Heart left ventricle (tissue), 16 donors: ENCODE data around the gene GTF3C1. TPM values are rescaled to one million over a fixed set of nuclear protein-coding genes. Genes with fewer than 3 reads are reported as not detected.

ENCODE experiments used
- ATAC-seq, 4 donors: fragments of 200-7000 bp; cut with Tn5 transposase; one replicate each; pipeline ENCODE4 v1.9.1; 2020 to 2022; ENCODE audit warnings: moderate library complexity in 4 of 4, mild to moderate bottlenecking in 3 of 4, moderate number of reproducible peaks in 1 of 4
- DNase-seq, 5 donors: peaks; one replicate each; pipeline ENCODE4 v3.0.0-alpha.2; 2020
- H3K27ac ChIP-seq, 12 donors: fragments of 200-600 bp; sonication (generic) in 4 of 12; one replicate each; pipeline versions ENCODE4 v1.5.0 to v1.8.0; 2016 to 2022; ENCODE audit warnings: mild to moderate bottlenecking in 2 of 12
- H3K27me3 ChIP-seq, 9 donors: fragments of 200-600 bp; sonication (generic) in 2 of 9; one replicate each; pipeline versions ENCODE4 v1.5.1 to v1.8.0; 2016 to 2022; ENCODE audit warnings: mild to moderate bottlenecking in 3 of 9
- H3K36me3 ChIP-seq, 9 donors: fragments of 200-600 bp; sonication (generic) in 2 of 9; one replicate each; pipeline versions ENCODE4 v1.5.0 to v1.8.0; 2018 to 2022; ENCODE audit warnings: mild to moderate bottlenecking in 2 of 9
- H3K4me1 ChIP-seq, 12 donors: fragments of 200-600 bp; sonication (generic) in 4 of 12; one replicate each; pipeline versions ENCODE4 v1.5.0 to v1.8.0; 2016 to 2022; ENCODE audit warnings: mild to moderate bottlenecking in 3 of 12
- H3K4me3 ChIP-seq, 12 donors: fragments of 200-600 bp; sonication (generic) in 4 of 12; one replicate each; pipeline versions ENCODE4 v1.5.0 to v1.8.0; 2017 to 2022; ENCODE audit warnings: mild to moderate bottlenecking in 9 of 12, moderate library complexity in 4 of 12
- H3K9me3 ChIP-seq, 12 donors: fragments of 200-600 bp; sonication (generic) in 4 of 12; one replicate each; pipeline versions ENCODE4 v1.5.0 to v1.8.0; 2016 to 2022; ENCODE audit warnings: mild to moderate bottlenecking in 1 of 12
- POLR2A ChIP-seq, 2 donors: fragments of 450-650 bp; IDR thresholded peaks; one replicate each; pipeline ENCODE4 v1.6.1; 2017; ENCODE audit warnings: antibody characterized with exemption in 2 of 2, mild to moderate bottlenecking in 2 of 2, moderate library complexity in 2 of 2
- WGBS, 4 donors: extraction: QIAGEN DNeasy Blood & Tissue Kit in 2 of 4; methylation state at CpG; one replicate each; pipeline versions ENCODE4 v1.1.5 to v1.1.7; 2013 to 2018; 5-methylcytosine and 5-hydroxymethylcytosine counted together
- intact Hi-C, 10 donors: fragments of 100-400 bp; cut with DNase I; formaldehyde crosslinking; loops; one replicate each; pipeline versions ENCODE4 v1.11.1 to v1.14.2; 2022
- polyA plus RNA-seq, 2 donors: library from polyadenylated mRNA; stranded (reverse); fragments of 200-250 nt; gene quantifications; one replicate each; pipeline ENCODE4 v1.2.3, GENCODE V29; 2013
- total RNA-seq, 9 donors: library from RNA; depleted of rRNA in 2 of 9; stranded (reverse); fragments of >200 nt in 2 of 9; fragmentation: NEBNext Ultra II Directional in 3 of 9; extraction: Animal tissue kit (Norgen Biotek cat#: 25700) in 3 of 9; gene quantifications; one replicate each; pipeline versions ENCODE4 v1.1.0 to v1.2.4, GENCODE V29; 2016 to 2023
- TF ChIP-seq, protein P1 (sequence below), 12 donors: fragments of 200-600 bp; sonication (generic) in 4 of 12; IDR thresholded peaks; one replicate each; pipeline versions ENCODE4 v1.5.0 to v1.8.0; 2018 to 2022; ENCODE audit warnings: antibody characterized with exemption in 12 of 12, mild to moderate bottlenecking in 5 of 12
- donor health status: ischemic (EF 13 %, LVEDD 7.1; RV severe dilation, severe dysfunction).
- donor health status: healthy with polysubstance abuse.
- donor health status: DM: no; HTN: yes; CAD: no.
- donor health status: DM: no; HTN: no; CAD: no.
- donor health status: ischemic (EF 25% LVEDD 6.9; RV normal size, moderate dysfunction).
- donor health status: ischemic (EF 25% LVEDD 5.7; RV mildly dilated, moderate dysfunction).
- donor health status: healthy.
- donor health status: DM: yes; HTN: yes; CAD: no.
- donor health status: ischemic (EF 35%, LVEDD 5.7; RV mildly dilated, moderate dysfunction).
- donor health status: nonischemic (EF 11% LVEDD 7.7; RV severe dilation, severe dysfunction).
- donor health status: DM: yes; HTN: yes; CAD: no.
- donor health status: PGD.
- donor health status: ischemic (EF 29% LVEDD 5.4; RV normal size, mild dysfunction).
- donor health status: nonischemic (EF 23%, LVEDD 6.1; RV moderate dilation, normal function).

Gene GTF3C1
- total and polyA plus RNA-seq, 11 donors = 48.1 to 80.3 (median 69.5) TPM

DNA sequence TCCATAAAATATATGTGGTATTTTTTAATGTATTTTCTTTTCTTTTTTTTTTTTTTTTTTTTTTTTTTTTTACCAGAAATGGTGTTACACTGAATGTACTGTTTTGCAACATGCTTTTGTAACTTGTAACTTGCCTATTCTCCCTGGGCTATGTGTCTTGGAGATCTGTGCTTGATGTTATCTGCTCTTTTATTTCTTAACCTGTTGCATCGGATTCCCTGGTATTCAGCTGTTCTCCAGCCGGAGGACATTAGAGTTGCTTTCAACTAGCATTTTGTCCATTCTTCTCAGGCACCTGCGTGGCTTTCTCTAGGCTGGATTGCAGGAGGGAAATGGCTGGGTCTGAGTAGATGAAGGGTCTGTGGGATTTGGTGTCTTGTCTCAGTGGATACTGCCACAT, 47.6 kb upstream of the GTF3C1 start:
- H3K4me1 ChIP-seq = peaks cover 0 to 5% (median 0%) of the 10 kb centered on the region in 12 donors
- peaks cover 0 to 3% (median 0%) of the 10 kb centered on the region in 9 donors for H3K36me3 ChIP-seq
- no peaks in the 10 kb centered on the region for H3K9me3 ChIP-seq
- H3K27me3 ChIP-seq = no peaks in the 10 kb centered on the region
- no peak for TF ChIP-seq POLR2A (IDR thresholded peaks at IDR 0.05)
- TF ChIP-seq, protein P1, sequence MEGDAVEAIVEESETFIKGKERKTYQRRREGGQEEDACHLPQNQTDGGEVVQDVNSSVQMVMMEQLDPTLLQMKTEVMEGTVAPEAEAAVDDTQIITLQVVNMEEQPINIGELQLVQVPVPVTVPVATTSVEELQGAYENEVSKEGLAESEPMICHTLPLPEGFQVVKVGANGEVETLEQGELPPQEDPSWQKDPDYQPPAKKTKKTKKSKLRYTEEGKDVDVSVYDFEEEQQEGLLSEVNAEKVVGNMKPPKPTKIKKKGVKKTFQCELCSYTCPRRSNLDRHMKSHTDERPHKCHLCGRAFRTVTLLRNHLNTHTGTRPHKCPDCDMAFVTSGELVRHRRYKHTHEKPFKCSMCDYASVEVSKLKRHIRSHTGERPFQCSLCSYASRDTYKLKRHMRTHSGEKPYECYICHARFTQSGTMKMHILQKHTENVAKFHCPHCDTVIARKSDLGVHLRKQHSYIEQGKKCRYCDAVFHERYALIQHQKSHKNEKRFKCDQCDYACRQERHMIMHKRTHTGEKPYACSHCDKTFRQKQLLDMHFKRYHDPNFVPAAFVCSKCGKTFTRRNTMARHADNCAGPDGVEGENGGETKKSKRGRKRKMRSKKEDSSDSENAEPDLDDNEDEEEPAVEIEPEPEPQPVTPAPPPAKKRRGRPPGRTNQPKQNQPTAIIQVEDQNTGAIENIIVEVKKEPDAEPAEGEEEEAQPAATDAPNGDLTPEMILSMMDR (IDR thresholded peaks at IDR 0.05) = no peak
- H3K27ac ChIP-seq = no peak overlapping the region
- ATAC-seq = no peak
- WGBS, 4 donors = 95 to 98% (median 97%) methylated on average over 3 of the region's 3 CpGs
- H3K4me3 ChIP-seq = no peak overlapping the region
- intact Hi-C loops = no loop called here
- DNase-seq = no peak

DNA sequence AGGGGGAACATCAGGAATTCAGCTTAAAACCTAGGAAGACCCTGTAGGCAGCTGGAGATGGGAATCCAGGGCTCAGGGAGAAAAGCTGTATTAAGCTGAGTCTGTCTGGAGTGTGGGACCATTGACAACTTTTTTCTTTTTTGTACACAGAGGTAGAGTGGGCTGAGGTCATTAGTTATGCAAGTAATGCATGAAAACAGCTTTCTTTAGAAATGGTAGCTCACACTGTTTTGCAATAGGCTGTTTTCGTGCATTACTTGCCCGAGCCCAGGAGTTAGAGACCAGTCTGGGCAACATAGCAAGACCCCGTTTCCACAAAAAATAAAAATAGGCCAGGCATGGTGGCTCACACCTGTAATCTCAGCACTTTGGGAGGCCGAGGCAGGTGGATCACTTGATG, 46.7 kb upstream of the GTF3C1 start:
- TF ChIP-seq, protein P1 (IDR thresholded peaks at IDR 0.05) = no peak
- no peak overlapping the region for H3K4me3 ChIP-seq
- 93 to 97% (median 95%) methylated on average over 4 of the region's 4 CpGs for WGBS, 4 donors
- no peaks in the 10 kb centered on the region for H3K9me3 ChIP-seq
- DNase-seq = no peak
- intact Hi-C loops = no loop called here
- H3K4me1 ChIP-seq = peaks cover 0 to 5% (median 0%) of the 10 kb centered on the region in 12 donors
- no peak overlapping the region for H3K27ac ChIP-seq
- ATAC-seq = no peak
- no peaks in the 10 kb centered on the region for H3K27me3 ChIP-seq
- peaks cover 0 to 3% (median 0%) of the 10 kb centered on the region in 9 donors for H3K36me3 ChIP-seq

DNA sequence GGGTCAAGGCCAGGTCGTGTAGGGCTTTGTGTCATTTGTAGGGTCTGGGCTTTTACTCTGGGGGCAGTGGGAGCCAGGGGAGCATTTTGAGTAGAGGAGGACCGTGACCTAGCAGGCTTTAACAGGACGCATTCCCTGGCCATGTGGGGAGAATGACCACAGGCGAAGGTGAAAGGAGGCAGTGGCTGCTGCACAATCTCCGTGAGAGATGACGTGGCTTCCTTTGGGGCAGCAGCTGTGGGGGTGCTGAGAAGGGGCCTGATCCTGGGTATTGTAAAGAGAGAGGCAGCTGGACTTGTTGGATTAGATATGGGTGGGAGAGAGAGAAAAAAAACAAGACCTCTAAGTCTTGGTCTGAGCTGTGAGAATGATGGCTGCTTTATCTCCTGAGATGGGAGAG, 46.3 kb upstream of the GTF3C1 start:
- Histone ChIP-seq H3K4me3 (no peak overlapping the region), H3K27ac (no peak overlapping the region), H3K4me1 (peaks cover 0 to 5% (median 0%) of the 10 kb centered on the region in 12 donors), H3K36me3 (peaks cover 0 to 3% (median 0%) of the 10 kb centered on the region in 9 donors), H3K27me3 (no peaks in the 10 kb centered on the region), H3K9me3 (no peaks in the 10 kb centered on the region)
- DNase-seq (no peak), ATAC-seq (no peak)
- TF ChIP-seq, protein P1 (IDR thresholded peaks at IDR 0.05) = no peak
- no peak for TF ChIP-seq POLR2A (IDR thresholded peaks at IDR 0.05)
- 73 to 79% (median 77%) methylated on average over 6 of the region's 6 CpGs for WGBS, 4 donors
- intact Hi-C loops = no loop called here

DNA sequence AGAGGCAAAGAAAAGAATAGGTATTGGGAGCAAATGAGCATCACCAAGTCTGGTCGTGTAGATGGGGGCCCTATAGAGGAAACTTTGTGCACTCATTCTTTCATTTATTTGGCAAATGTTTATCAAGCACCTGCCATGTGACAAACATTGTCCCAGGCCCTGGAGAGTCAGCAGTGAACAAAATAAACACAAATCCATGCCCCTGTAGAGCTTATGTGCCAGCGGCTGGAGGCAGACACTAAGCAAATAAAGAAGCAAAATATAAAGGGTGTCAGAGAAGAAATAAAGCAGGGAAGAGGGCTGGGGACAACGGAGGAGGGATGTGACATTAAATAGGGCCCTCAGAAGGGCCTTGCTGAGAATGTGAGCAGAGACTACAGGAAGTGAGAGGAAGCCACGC, 45.8 kb upstream of the GTF3C1 start:
- Histone ChIP-seq H3K27ac (no peak overlapping the region), H3K4me3 (no peak overlapping the region), H3K4me1 (peaks cover 0 to 5% (median 0%) of the 10 kb centered on the region in 12 donors), H3K27me3 (no peaks in the 10 kb centered on the region), H3K36me3 (peaks cover 0 to 3% (median 0%) of the 10 kb centered on the region in 9 donors), H3K9me3 (no peaks in the 10 kb centered on the region)
- WGBS, 4 donors = 53 to 59% (median 54%) methylated on average over 4 of the region's 4 CpGs
- ATAC-seq (no peak), DNase-seq (no peak)
- no peak for TF ChIP-seq POLR2A (IDR thresholded peaks at IDR 0.05)
- TF ChIP-seq, protein P1 (IDR thresholded peaks at IDR 0.05) = no peak
- intact Hi-C loops = no loop called here
